ENCODE results near the gene LAMC3. TPM values are rescaled to one million over a fixed set of nuclear protein-coding genes. Genes with fewer than 3 reads are reported as not detected.
A peak's percentile ranks its signal among the peaks of the same experiment; 100 is the strongest.

The LAMC3 gene
- total RNA-seq, 6 donors from 2014 or later, result 6.7 to 56.0 (median 19.5) TPM

- Histone ChIP-seq H3K4me3 (no peak overlapping the region), H3K27ac (no peak overlapping the region), H3K36me3 (no peaks in the 10 kb centered on the region), H3K9me3 (no peaks in the 10 kb centered on the region), H3K27me3 (no peaks in the 10 kb centered on the region), H3K4me1 (no peaks in the 10 kb centered on the region)
- 72 to 82% methylated on average over 9 of the region's 9 CpGs for WGBS, 2 donors
- TF ChIP-seq EP300 (IDR thresholded peaks at IDR 0.05) (no peak), CTCF (IDR thresholded peaks at IDR 0.05) (no peak), POLR2A (IDR thresholded peaks at IDR 0.05) (no peak), POLR2AphosphoS5 (IDR thresholded peaks at IDR 0.05) (no peak)
- ATAC-seq (ENCODE audit: low FRiP score in 2 of 2) (no peak), DNase-seq (no peak)
Observed at GRCh38 chr9:130988905-130989304, 20.1 kb upstream of the LAMC3 start.

GRCh38 chr9:130989391-130989790, 19.6 kb upstream of the LAMC3 start:
- no peak for ATAC-seq (ENCODE audit: low FRiP score in 2 of 2)
- WGBS, 2 donors, result 86 to 88% methylated on average over 15 to 18 of the region's 18 CpGs
- no peak for TF ChIP-seq EP300 (IDR thresholded peaks at IDR 0.05)
- TF ChIP-seq POLR2A (IDR thresholded peaks at IDR 0.05), result no peak
- TF ChIP-seq CTCF (IDR thresholded peaks at IDR 0.05), result no peak
- TF ChIP-seq POLR2AphosphoS5 (IDR thresholded peaks at IDR 0.05), result no peak
- H3K27ac ChIP-seq, result no peak overlapping the region
- H3K4me1 ChIP-seq, result no peaks in the 10 kb centered on the region
- H3K27me3 ChIP-seq, result no peaks in the 10 kb centered on the region
- H3K36me3 ChIP-seq, result no peaks in the 10 kb centered on the region
- no peak overlapping the region for H3K4me3 ChIP-seq
- peak in 1 of 2 donors; percentile 79 for DNase-seq
- H3K9me3 ChIP-seq, result no peaks in the 10 kb centered on the region

GRCh38 chr9:130989891-130990290, 19.1 kb upstream of the LAMC3 start:
- peak in 1 of 2 donors; percentile 78 for DNase-seq
- H3K4me1 ChIP-seq, result peaks cover 0 to 2% (median 0%) of the 10 kb centered on the region in 4 donors
- no peaks in the 10 kb centered on the region for H3K9me3 ChIP-seq
- 80 to 87% methylated on average over 2 to 12 of the region's 22 CpGs for WGBS, 2 donors
- no peaks in the 10 kb centered on the region for H3K27me3 ChIP-seq
- H3K27ac ChIP-seq, result no peak overlapping the region
- ATAC-seq (ENCODE audit: low FRiP score in 2 of 2), result no peak
- no peaks in the 10 kb centered on the region for H3K36me3 ChIP-seq
- no peak overlapping the region for H3K4me3 ChIP-seq
- no peak for TF ChIP-seq POLR2AphosphoS5 (IDR thresholded peaks at IDR 0.05)
- no peak for TF ChIP-seq POLR2A (IDR thresholded peaks at IDR 0.05)
- TF ChIP-seq CTCF (IDR thresholded peaks at IDR 0.05), result no peak
- no peak for TF ChIP-seq EP300 (IDR thresholded peaks at IDR 0.05)

GRCh38 chr9:130990306-130990977, 18.5 kb upstream of the LAMC3 start:
- peak in 1 of 2 donors; percentile 59 for DNase-seq
- H3K4me3 ChIP-seq, result no peak overlapping the region
- TF ChIP-seq POLR2A (IDR thresholded peaks at IDR 0.05) (no peak), CTCF (IDR thresholded peaks at IDR 0.05) (no peak), EP300 (IDR thresholded peaks at IDR 0.05) (no peak)
- no peaks in the 10 kb centered on the region for H3K9me3 ChIP-seq
- peaks cover 0 to 8% (median under 1%) of the 10 kb centered on the region in 4 donors for H3K4me1 ChIP-seq
- 59 to 60% methylated on average over 16 to 23 of the region's 23 CpGs for WGBS, 2 donors
- H3K27me3 ChIP-seq, result no peaks in the 10 kb centered on the region
- no peaks in the 10 kb centered on the region for H3K36me3 ChIP-seq
- no peak overlapping the region for H3K27ac ChIP-seq
- ATAC-seq (ENCODE audit: low FRiP score in 2 of 2), result no peak

Measured in upper lobe of left lung (tissue), 6 donors.